IMR-90 (cell line): ENCODE results near the gene ABCB9. TPM values are rescaled to one million over a fixed set of nuclear protein-coding genes. Genes with fewer than 3 reads are reported as not detected.
A peak's percentile ranks its signal among the peaks of the same experiment; 100 is the strongest.

ENCODE experiments used
- ATAC-seq: fragments of 200-7000 bp; cut with Tn5 transposase; 2 replicates; pipeline ENCODE4 v1.9.1; 2020; ENCODE audit warnings: low read depth, mild to moderate bottlenecking, moderate library complexity
- BruUV-seq: library from RNA; stranded (reverse); fragments of 400-500 nt; replicated peaks from 2 replicates; lab custom pipeline; 2021; lab: Mats Ljungman, UMichigan
- CTCF ChIA-PET: fragments of 300-600 bp; formaldehyde crosslinking; extraction: SDS; loops from one replicate; lab custom pipeline; 2021; ENCODE audit warnings: antibody characterized with exemption; lab: Yijun Ruan, JAX
- POLR2A ChIA-PET: fragments of 300-600 bp; sonication (Branson Sonifier 250); formaldehyde crosslinking; loops from one replicate; lab custom pipeline; 2022; ENCODE audit warnings: antibody characterized with exemption; ENCODE audit not compliant: unreplicated experiment; lab: Charles Lee
- DNase-seq: peaks from one replicate; pipeline ENCODE4 v3.0.0; 2013
- H2AFZ ChIP-seq: replicated peaks from 2 replicates; pipeline ENCODE3; 2013; ENCODE audit warnings: low read length, mild to moderate bottlenecking; ENCODE audit not compliant: poor library complexity
- H2AK5ac ChIP-seq: 2 replicates; pipeline ENCODE4 v1.6.1; 2013; ENCODE audit warnings: low read depth, low read length, inconsistent platforms
- H2AK9ac ChIP-seq: replicated peaks from 2 replicates; pipeline ENCODE3; 2013; ENCODE audit warnings: mild to moderate bottlenecking, low read depth, low read length, moderate library complexity; ENCODE audit not compliant: poor library complexity
- H2BK120ac ChIP-seq: 2 replicates; pipeline ENCODE4 v1.6.1; 2013; ENCODE audit warnings: low read depth, low read length, inconsistent platforms
- H2BK15ac ChIP-seq: 3 replicates; pipeline ENCODE4 v1.6.1; 2013; ENCODE audit warnings: low read depth, low read length, inconsistent platforms
- H2BK20ac ChIP-seq: 2 replicates; pipeline ENCODE4 v1.6.1; 2013; ENCODE audit warnings: low read depth, mild to moderate bottlenecking, inconsistent platforms, low read length, moderate library complexity
- H2BK5ac ChIP-seq: 2 replicates; pipeline ENCODE4 v1.6.1; 2013; ENCODE audit warnings: mild to moderate bottlenecking, low read depth, low read length, inconsistent platforms; ENCODE audit not compliant: poor library complexity, severe bottlenecking
- H3K14ac ChIP-seq: replicated peaks from 2 replicates; pipeline ENCODE4 v1.6.1; 2013; ENCODE audit warnings: low read depth, low read length, inconsistent platforms
- H3K18ac ChIP-seq: 2 replicates; pipeline ENCODE4 v1.6.1; 2013; ENCODE audit warnings: low read depth, low read length, control low read depth
- H3K23ac ChIP-seq: 2 replicates; pipeline ENCODE4 v1.6.1; 2013; ENCODE audit warnings: low read depth, low read length, inconsistent platforms
- H3K27ac ChIP-seq: 2 replicates; pipeline ENCODE4 v1.5.1; 2013; ENCODE audit warnings: mild to moderate bottlenecking, control low read depth, low read length; ENCODE audit not compliant: insufficient read depth
- H3K27me3 ChIP-seq: 2 replicates; pipeline ENCODE4 v1.6.1; 2013; ENCODE audit warnings: low read length; ENCODE audit not compliant: control insufficient read depth, insufficient read depth
- H3K36me3 ChIP-seq: 2 replicates; pipeline ENCODE4 v1.6.1; 2013; ENCODE audit warnings: low read length, mixed read lengths; ENCODE audit not compliant: control insufficient read depth, insufficient read depth
- H3K4ac ChIP-seq: 2 replicates; pipeline ENCODE4 v1.6.1; 2013; ENCODE audit warnings: low read depth, low read length, inconsistent platforms
- H3K4me1 ChIP-seq: 2 replicates; pipeline ENCODE4 v1.6.1; 2013; ENCODE audit warnings: low read length, mixed read lengths; ENCODE audit not compliant: control insufficient read depth, insufficient read depth
- H3K4me2 ChIP-seq: 2 replicates; pipeline ENCODE4 v1.6.1; 2013; ENCODE audit warnings: low read depth, mild to moderate bottlenecking, control low read depth, low read length, moderate library complexity
- H3K4me3 ChIP-seq: 2 replicates; pipeline ENCODE4 v1.5.1; 2013; ENCODE audit warnings: low read depth, mild to moderate bottlenecking, control low read depth, low read length, moderate library complexity; ENCODE audit not compliant: insufficient read depth
- H3K56ac ChIP-seq: 2 replicates; pipeline ENCODE4 v1.6.1; 2013; ENCODE audit warnings: low read length, inconsistent platforms; ENCODE audit not compliant: insufficient read depth; ENCODE audit errors: extremely low read depth
- H3K79me1 ChIP-seq, 2 experiments: 2 replicates each; pipeline ENCODE4 v1.6.1; 2013; ENCODE audit warnings: low read length in 2 of 2, inconsistent platforms in 1 of 2, low read depth in 1 of 2
- H3K9ac ChIP-seq: 2 replicates; pipeline ENCODE4 v1.6.1; 2013; ENCODE audit warnings: low read depth, low read length, control low read depth
- H3K9me1 ChIP-seq: 2 replicates; pipeline ENCODE4 v1.6.1; 2013; ENCODE audit warnings: low read length, inconsistent platforms; ENCODE audit not compliant: insufficient read depth
- H3K9me3 ChIP-seq: 2 replicates; pipeline ENCODE4 v1.6.1; 2013; ENCODE audit warnings: low read length; ENCODE audit not compliant: control insufficient read depth, insufficient read depth
- H4K20me1 ChIP-seq: 2 replicates; pipeline ENCODE4 v1.6.1; 2013; ENCODE audit warnings: low read length, inconsistent platforms; ENCODE audit not compliant: insufficient read depth
- H4K5ac ChIP-seq: 2 replicates; pipeline ENCODE4 v1.6.1; 2013; ENCODE audit warnings: mild to moderate bottlenecking, low read depth, low read length, control low read depth
- H4K8ac ChIP-seq, 2 experiments: 2 replicates each; pipeline ENCODE4 v1.6.1; 2013; ENCODE audit warnings: low read depth in 2 of 2, low read length in 2 of 2, control low read depth in 1 of 2, inconsistent platforms in 1 of 2
- H4K91ac ChIP-seq: 2 replicates; pipeline ENCODE4 v1.6.1; 2013; ENCODE audit warnings: low read depth, low read length, inconsistent platforms; ENCODE audit not compliant: insufficient read depth
- MXI1 ChIP-seq: IDR thresholded peaks from 2 replicates; pipeline ENCODE4 v1.6.1; 2012; ENCODE audit warnings: low read depth, mild to moderate bottlenecking, low read length, moderate library complexity, borderline replicate concordance
- POLR2A ChIP-seq: IDR thresholded peaks from 2 replicates; pipeline ENCODE4 v1.6.1; 2012; ENCODE audit warnings: mild to moderate bottlenecking, low read depth, low read length
- RCOR1 ChIP-seq: IDR thresholded peaks from 2 replicates; pipeline ENCODE4 v1.6.1; 2012; ENCODE audit warnings: mild to moderate bottlenecking, low read length, improper control_type of control experiment; ENCODE audit not compliant: insufficient replicate concordance
- RFX5 ChIP-seq: IDR thresholded peaks from 2 replicates; pipeline ENCODE4 v1.8.0; 2012; ENCODE audit warnings: low read depth, mild to moderate bottlenecking, low read length, moderate library complexity
- WGBS, 2 experiments: methylation state at CpG; one replicate each; pipeline versions ENCODE4 v1.1.5 to v1.1.7; 2013; ENCODE audit warnings: missing lambda C conversion rate in 2 of 2; ENCODE audit not compliant: insufficient read length in 1 of 2; ENCODE audit errors: extremely low coverage in 2 of 2; 5-methylcytosine and 5-hydroxymethylcytosine counted together
- dilution Hi-C: fragments of 300-500 bp; cut with HindIII; formaldehyde crosslinking; loops from one replicate; pipeline ENCODE4 v1.14.3; 2018; ENCODE audit warnings: low sequenced_read_pairs; ENCODE audit not compliant: unreplicated experiment
- in situ Hi-C: fragments of 300-500 bp; cut with MboI; formaldehyde crosslinking; loops from 3 replicates; pipeline ENCODE4 v1.14.3; 2019; ENCODE audit warnings: low sequenced_read_pairs, inconsistent platforms, mixed read lengths
- intact Hi-C: fragments of 100-400 bp; cut with micrococcal nuclease; formaldehyde crosslinking; loops from 2 replicates; pipeline ENCODE4 v1.10.0; 2022
- polyA plus RNA-seq, 3 experiments: library from polyadenylated mRNA; depleted of rRNA; stranded (reverse); fragments of >200 nt; gene quantifications; 2 replicates each; pipeline ENCODE4 v1.2.3, GENCODE V29; 2012; ENCODE audit warnings: low replicate concordance in 1 of 3
- total RNA-seq: library from RNA; depleted of rRNA; stranded (reverse); fragments of >200 nt; gene quantifications from 2 replicates; pipeline ENCODE4 v1.2.3, GENCODE V29; 2012

ABCB9 gene
- total and polyA plus RNA-seq, 2 of the 4 experiments (the other 2 are of a cell fraction), result 5.6 to 8.3 TPM

DNA sequence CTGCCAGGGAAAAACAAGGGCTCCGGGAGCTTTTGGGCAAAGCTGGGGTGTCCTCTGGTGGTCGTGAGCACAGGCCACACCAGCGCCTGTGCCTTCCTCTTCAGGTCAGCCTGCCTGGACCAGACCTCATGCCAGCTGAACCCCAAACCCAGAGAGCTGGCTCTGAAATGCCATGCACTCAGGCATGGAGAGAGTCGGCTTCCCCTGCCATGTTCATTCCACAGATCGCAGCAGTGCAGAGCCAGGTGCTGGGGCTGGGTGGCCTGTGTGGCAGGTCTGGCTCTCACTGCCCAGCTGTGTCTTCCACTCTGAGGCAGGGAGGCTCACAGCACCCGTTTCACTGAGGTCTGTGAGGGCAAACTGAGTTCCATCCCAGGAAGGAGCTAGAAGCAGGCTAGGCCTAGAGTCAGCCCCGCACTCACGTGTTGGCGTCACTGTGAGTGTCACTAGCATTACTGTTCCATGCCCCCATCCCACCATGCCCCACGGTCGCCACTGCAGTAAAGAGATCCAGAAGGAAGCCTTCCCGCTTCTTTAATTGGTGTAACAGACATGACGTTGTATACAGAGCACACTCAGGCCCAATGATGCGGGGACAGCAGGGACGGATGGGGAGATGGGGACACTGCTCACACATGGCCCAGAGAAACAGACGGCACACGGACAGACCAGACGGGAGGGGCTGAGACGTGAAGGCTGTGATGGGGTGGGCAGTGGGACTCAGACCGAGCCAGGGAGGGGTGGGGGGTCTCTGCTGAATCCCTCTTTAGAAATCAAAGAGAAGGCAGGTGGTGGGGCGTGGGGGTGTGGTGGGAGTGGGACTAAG is 16.9 kb upstream of the ABCB9 start (continued):
- TF ChIP-seq RCOR1, result no peak
- TF ChIP-seq MXI1, result no peak

DNA sequence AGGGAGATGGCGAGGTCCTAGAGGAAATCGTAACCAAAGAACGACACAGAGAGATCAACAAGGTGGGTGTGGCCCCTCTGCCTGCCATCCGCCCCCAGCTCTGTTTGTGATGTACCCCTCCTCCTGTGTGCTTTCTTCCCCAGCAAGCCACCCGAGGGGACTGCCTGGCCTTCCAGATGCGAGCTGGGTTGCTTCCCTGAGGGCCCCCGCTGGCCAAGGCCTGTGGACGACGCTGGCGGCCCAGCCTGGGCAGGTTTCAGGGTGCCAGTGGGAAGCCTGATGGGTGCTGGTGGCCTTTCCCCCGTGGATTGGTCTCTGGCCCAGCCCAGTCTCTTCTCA is 16.2 kb upstream of the ABCB9 start:
- Histone ChIP-seq H3K4me3 (no peak overlapping the region; the same call in 1 of the 2 replicates), H3K36me3 (peaks cover 30% of the 10 kb centered on the region), H4K5ac (no peak overlapping the region), H3K9me3 (no peaks in the 10 kb centered on the region), H3K4me1 (peaks cover 27% of the 10 kb centered on the region), H2BK120ac (no peak overlapping the region), H3K18ac (no peak overlapping the region), H3K79me1 (peaks cover 14 to 56% of the 10 kb centered on the region in 2 experiments; a peak in 3 of 4 replicates), H3K14ac (no peak overlapping the region), H2BK5ac (no peak overlapping the region), H2BK15ac (no peak overlapping the region), H4K20me1 (peaks cover 15% of the 10 kb centered on the region), H2AFZ (no peak overlapping the region), H2AK9ac (peak overlapping the region; percentile 37), H3K27ac (no peak overlapping the region; the same call in 1 of the 2 replicates), H3K9me1 (peaks cover 19% of the 10 kb centered on the region; the same call in 1 of the 2 replicates), H4K91ac (no peak overlapping the region), H2AK5ac (peak overlapping the region; percentile 35; the same call in 1 of the 2 replicates), H3K4me2 (no peak overlapping the region; the same call in 1 of the 2 replicates), H3K27me3 (no peaks in the 10 kb centered on the region), H2BK20ac (no peak overlapping the region), H3K4ac (no peak overlapping the region), H3K56ac (no peak overlapping the region), H3K23ac (no peak overlapping the region), H3K9ac (no peak overlapping the region; the same call in 1 of the 2 replicates), H4K8ac (no peak overlapping the region; a peak in 1 of 4 replicates)
- WGBS, 2 experiments, result 70% methylated on average over 2 of the region's 11 CpGs; no CpG with 5 or more reads in 1 of the 2 experiments
- ATAC-seq (no peak), DNase-seq (no peak)
- CTCF ChIA-PET, result no interaction called here
- in situ Hi-C loops, result loop anchor here (10.0 kb wide), 1 partner anchor 162 kb away; no protein-coding TSS in a partner anchor
- dilution Hi-C loops, result loop anchor here (25.0 kb wide), 1 partner anchor 255 kb away; the partner anchor contains the start of genes MPHOSPH9 and MTRFR
- TF ChIP-seq POLR2A, result no peak
- TF ChIP-seq RFX5, result no peak
- intact Hi-C loops, result no loop called here
- no TSS peak for BruUV-seq
- POLR2A ChIA-PET, result no interaction called here
